ENCODE results near the gene USP17L26.
"Not testable (repeated sequence)": the region's sequence is repeated elsewhere in the genome, so short reads cannot be mapped to it uniquely, and the experiment has no call there.

USP17L26 gene, protein sequence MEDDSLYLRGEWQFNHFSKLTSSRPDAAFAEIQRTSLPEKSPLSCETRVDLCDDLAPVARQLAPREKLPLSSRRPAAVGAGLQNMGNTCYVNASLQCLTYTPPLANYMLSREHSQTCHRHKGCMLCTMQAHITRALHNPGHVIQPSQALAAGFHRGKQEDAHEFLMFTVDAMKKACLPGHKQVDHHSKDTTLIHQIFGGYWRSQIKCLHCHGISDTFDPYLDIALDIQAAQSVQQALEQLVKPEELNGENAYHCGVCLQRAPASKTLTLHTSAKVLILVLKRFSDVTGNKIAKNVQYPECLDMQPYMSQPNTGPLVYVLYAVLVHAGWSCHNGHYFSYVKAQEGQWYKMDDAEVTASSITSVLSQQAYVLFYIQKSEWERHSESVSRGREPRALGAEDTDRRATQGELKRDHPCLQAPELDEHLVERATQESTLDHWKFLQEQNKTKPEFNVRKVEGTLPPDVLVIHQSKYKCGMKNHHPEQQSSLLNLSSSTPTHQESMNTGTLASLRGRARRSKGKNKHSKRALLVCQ

DNA sequence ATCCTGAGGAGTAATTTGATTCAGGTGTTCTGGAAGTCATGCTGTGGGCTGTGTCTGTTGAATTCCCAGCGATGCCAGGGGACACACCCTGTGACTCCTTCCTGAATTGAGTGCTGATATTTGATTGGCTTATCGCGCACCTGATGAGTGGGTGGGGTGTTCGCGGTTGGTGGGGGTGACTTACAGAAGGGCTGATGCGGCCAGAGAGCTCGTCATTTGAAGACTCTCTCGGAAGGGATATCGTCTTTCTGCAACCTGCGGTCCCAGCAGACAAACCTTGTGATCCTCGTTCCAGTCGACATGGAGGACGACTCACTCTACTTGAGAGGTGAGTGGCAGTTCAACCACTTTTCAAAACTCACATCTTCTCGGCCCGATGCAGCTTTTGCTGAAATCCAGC lies at the start of gene USP17L26:
Gene USP17L26 (plus strand): TSS at position 301 of the 400 bp plus-strand sequence. CDS start 0 bp downstream, at position 301.
- H3K4me3 ChIP-seq (ENCODE audit: low read depth, low read length) = not testable (repeated sequence)

DNA sequence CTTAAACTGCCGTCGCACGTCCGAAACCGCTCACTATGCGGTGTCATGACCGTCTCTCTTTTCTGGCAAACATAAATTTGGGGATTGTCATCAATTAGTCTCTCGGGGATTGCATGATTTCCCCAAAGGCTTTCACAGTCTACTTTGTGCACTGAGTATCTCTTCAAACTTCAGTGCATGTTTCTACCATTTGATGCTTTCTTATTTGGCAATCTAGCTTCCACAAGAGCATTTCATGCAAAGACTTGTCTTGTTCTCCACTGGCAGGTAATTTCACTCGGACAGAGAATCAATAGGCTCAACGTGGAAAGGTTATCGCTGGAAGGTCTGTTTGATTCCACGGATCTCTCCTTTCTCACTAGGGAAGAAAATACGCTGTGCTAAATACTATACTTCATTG lies 10.3 kb upstream of the USP17L26 start:
- not testable (repeated sequence) for H3K4me3 ChIP-seq (ENCODE audit: low read depth, low read length)

DNA sequence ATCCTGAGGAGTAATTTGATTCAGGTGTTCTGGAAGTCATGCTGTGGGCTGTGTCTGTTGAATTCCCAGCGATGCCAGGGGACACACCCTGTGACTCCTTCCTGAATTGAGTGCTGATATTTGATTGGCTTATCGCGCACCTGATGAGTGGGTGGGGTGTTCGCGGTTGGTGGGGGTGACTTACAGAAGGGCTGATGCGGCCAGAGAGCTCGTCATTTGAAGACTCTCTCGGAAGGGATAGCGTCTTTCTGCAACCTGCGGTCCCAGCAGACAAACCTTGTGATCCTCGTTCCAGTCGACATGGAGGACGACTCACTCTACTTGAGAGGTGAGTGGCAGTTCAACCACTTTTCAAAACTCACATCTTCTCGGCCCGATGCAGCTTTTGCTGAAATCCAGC lies 9.6 kb upstream of the USP17L26 start, which contains the start of gene USP17L24:
Gene USP17L24 (plus strand): TSS at position 301 of the 400 bp plus-strand sequence. CDS start 0 bp downstream, at position 301.
- H3K4me3 ChIP-seq (ENCODE audit: low read depth, low read length) = not testable (repeated sequence)

DNA sequence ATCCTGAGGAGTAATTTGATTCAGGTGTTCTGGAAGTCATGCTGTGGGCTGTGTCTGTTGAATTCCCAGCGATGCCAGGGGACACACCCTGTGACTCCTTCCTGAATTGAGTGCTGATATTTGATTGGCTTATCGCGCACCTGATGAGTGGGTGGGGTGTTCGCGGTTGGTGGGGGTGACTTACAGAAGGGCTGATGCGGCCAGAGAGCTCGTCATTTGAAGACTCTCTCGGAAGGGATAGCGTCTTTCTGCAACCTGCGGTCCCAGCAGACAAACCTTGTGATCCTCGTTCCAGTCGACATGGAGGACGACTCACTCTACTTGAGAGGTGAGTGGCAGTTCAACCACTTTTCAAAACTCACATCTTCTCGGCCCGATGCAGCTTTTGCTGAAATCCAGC lies 4.8 kb upstream of the USP17L26 start, which contains the start of gene USP17L25:
Gene USP17L25 (plus strand): TSS at position 301 of the 400 bp plus-strand sequence. CDS start 0 bp downstream, at position 301.
- not testable (repeated sequence) for H3K4me3 ChIP-seq (ENCODE audit: low read depth, low read length)

DNA sequence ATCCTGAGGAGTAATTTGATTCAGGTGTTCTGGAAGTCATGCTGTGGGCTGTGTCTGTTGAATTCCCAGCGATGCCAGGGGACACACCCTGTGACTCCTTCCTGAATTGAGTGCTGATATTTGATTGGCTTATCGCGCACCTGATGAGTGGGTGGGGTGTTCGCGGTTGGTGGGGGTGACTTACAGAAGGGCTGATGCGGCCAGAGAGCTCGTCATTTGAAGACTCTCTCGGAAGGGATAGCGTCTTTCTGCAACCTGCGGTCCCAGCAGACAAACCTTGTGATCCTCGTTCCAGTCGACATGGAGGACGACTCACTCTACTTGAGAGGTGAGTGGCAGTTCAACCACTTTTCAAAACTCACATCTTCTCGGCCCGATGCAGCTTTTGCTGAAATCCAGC lies 4.6 kb downstream of the USP17L26 start, which contains the start of gene USP17L5:
Gene USP17L5 (plus strand): TSS at position 301 of the 400 bp plus-strand sequence. CDS start 0 bp downstream, at position 301.
- H3K4me3 ChIP-seq (ENCODE audit: low read depth, low read length) = not testable (repeated sequence)

DNA sequence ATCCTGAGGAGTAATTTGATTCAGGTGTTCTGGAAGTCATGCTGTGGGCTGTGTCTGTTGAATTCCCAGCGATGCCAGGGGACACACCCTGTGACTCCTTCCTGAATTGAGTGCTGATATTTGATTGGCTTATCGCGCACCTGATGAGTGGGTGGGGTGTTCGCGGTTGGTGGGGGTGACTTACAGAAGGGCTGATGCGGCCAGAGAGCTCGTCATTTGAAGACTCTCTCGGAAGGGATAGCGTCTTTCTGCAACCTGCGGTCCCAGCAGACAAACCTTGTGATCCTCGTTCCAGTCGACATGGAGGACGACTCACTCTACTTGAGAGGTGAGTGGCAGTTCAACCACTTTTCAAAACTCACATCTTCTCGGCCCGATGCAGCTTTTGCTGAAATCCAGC lies 9.4 kb downstream of the USP17L26 start, which contains the start of gene USP17L27:
Gene USP17L27 (plus strand): TSS at position 301 of the 400 bp plus-strand sequence. CDS start 0 bp downstream, at position 301.
- H3K4me3 ChIP-seq (ENCODE audit: low read depth, low read length) = not testable (repeated sequence)

DNA sequence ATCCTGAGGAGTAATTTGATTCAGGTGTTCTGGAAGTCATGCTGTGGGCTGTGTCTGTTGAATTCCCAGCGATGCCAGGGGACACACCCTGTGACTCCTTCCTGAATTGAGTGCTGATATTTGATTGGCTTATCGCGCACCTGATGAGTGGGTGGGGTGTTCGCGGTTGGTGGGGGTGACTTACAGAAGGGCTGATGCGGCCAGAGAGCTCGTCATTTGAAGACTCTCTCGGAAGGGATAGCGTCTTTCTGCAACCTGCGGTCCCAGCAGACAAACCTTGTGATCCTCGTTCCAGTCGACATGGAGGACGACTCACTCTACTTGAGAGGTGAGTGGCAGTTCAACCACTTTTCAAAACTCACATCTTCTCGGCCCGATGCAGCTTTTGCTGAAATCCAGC lies 14.1 kb downstream of the USP17L26 start, which contains the start of gene USP17L28:
Gene USP17L28 (plus strand): TSS at position 301 of the 400 bp plus-strand sequence. CDS start 0 bp downstream, at position 301.
- H3K4me3 ChIP-seq (ENCODE audit: low read depth, low read length) = not testable (repeated sequence)

DNA sequence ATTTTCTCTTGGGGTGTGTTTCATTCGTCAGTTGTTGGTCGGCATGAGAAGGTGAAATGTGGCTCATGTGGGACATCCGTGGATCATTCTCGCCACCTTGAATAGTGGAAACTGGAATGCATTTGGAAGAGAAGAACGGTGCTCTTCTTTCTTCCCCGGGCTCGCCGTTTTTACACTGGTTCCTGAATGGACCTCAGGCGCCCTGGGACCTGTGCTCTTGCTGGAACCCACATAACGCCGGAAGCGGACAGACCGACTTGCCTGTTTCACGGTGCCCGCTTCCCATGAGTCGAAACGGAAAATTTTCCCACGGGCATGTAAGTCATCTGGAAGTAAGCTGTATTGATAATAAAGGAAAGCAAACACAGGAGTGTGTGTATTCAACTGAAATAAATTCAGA lies 16.4 kb downstream of the USP17L26 start:
- not testable (repeated sequence) for H3K4me3 ChIP-seq (ENCODE audit: low read depth, low read length)

DNA sequence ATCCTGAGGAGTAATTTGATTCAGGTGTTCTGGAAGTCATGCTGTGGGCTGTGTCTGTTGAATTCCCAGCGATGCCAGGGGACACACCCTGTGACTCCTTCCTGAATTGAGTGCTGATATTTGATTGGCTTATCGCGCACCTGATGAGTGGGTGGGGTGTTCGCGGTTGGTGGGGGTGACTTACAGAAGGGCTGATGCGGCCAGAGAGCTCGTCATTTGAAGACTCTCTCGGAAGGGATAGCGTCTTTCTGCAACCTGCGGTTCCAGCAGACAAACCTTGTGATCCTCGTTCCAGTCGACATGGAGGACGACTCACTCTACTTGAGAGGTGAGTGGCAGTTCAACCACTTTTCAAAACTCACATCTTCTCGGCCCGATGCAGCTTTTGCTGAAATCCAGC lies 18.9 kb downstream of the USP17L26 start, which contains the start of gene USP17L29:
Gene USP17L29 (plus strand): TSS at position 301 of the 400 bp plus-strand sequence. CDS start 0 bp downstream, at position 301.
- H3K4me3 ChIP-seq (ENCODE audit: low read depth, low read length) = not testable (repeated sequence)

DNA sequence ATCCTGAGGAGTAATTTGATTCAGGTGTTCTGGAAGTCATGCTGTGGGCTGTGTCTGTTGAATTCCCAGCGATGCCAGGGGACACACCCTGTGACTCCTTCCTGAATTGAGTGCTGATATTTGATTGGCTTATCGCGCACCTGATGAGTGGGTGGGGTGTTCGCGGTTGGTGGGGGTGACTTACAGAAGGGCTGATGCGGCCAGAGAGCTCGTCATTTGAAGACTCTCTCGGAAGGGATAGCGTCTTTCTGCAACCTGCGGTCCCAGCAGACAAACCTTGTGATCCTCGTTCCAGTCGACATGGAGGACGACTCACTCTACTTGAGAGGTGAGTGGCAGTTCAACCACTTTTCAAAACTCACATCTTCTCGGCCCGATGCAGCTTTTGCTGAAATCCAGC lies 28.4 kb downstream of the USP17L26 start, which contains the start of gene USP17L30:
Gene USP17L30 (plus strand): TSS at position 301 of the 400 bp plus-strand sequence. CDS start 0 bp downstream, at position 301.
- H3K4me3 ChIP-seq (ENCODE audit: low read depth, low read length) = not testable (repeated sequence)

DNA sequence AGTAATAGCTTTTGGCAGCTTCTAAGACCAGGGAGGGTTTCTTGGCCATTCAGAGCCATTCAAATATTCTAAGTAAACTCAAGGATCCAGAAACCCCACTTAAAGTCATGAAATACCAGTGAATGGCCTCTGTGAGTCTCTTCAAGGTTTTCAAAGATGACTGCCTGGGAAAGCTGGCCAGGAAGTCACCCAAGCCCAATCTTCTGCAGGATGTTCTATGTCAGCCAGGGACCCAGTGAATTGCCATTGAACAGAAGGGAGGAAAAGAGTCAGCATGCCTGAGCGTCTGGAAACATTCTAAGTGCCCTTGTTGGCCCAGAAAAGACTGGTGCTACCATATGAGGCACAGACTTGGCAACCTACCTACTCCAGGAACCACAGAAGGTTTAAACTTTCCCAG lies 45.4 kb downstream of the USP17L26 start:
- H3K4me3 ChIP-seq (ENCODE audit: low read depth, low read length) = not testable (repeated sequence)

DNA sequence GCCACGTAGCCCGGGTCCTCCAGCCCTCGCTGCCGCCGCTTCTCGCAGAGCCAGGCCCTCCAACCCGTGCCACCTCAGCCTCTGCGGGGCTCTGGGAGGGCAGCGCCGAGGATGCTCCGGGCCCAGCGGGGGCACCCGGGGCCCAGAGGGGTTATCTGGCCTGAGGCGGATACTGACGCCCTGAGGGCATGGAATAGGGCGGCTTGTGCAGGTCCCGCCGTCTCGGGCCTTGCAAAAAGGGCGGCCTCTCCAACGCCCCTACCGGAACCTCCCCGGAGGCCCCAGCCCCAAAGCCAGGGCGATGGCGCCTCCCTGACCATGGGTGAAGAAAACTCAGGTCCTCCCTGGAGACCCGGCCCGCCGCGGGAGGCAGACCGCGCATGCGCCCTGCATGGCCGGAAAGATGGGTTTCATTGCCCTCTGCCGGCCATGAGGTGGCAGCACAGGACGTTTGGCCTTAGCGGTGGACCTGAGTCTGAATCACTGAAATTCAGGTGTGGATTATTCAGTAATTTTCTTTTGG lies 46.6 kb downstream of the USP17L26 start:
- not testable (repeated sequence) for H3K4me3 ChIP-seq (ENCODE audit: low read depth, low read length)

DNA sequence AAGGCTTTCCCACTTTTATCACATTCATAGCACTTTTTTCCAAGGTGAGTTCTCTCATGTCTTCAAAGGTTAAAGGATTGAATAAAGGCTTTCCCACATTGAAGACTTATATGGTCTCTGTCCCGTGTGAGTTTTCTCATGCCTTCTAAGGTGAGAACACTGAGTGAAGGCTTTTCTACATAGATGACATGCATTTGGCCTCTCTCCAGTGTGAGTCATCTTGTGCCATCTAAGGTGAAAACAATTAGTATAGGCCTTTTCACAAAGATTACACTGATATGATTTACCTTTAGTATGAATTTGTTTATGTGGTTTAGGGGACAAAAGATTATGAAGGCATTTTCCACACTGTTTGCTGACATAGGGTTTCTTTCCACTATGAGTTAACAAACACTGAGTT lies 49.7 kb downstream of the USP17L26 start:
- no peak overlapping the region for H3K4me3 ChIP-seq (ENCODE audit: low read depth, low read length)

More for the DNA sequence above, 49.7 kb downstream of the USP17L26 start:
- TF ChIP-seq, protein P1, sequence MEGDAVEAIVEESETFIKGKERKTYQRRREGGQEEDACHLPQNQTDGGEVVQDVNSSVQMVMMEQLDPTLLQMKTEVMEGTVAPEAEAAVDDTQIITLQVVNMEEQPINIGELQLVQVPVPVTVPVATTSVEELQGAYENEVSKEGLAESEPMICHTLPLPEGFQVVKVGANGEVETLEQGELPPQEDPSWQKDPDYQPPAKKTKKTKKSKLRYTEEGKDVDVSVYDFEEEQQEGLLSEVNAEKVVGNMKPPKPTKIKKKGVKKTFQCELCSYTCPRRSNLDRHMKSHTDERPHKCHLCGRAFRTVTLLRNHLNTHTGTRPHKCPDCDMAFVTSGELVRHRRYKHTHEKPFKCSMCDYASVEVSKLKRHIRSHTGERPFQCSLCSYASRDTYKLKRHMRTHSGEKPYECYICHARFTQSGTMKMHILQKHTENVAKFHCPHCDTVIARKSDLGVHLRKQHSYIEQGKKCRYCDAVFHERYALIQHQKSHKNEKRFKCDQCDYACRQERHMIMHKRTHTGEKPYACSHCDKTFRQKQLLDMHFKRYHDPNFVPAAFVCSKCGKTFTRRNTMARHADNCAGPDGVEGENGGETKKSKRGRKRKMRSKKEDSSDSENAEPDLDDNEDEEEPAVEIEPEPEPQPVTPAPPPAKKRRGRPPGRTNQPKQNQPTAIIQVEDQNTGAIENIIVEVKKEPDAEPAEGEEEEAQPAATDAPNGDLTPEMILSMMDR (IDR thresholded peaks at IDR 0.05; ENCODE audit: borderline replicate concordance, insufficient read depth, low read depth, low read length) = no peak
